Left kidney (tissue), 1 donor: ENCODE results near the gene ARFGEF3. TPM values are rescaled to one million over a fixed set of nuclear protein-coding genes. Genes with fewer than 3 reads are reported as not detected.

ENCODE experiments used
- polyA plus RNA-seq: library from polyadenylated mRNA; unstranded; fragments of 120-200 nt; gene quantifications from one replicate; pipeline ENCODE4 v1.2.1, GENCODE V29; 2013; ENCODE audit not compliant: insufficient read length

The ARFGEF3 gene
- polyA plus RNA-seq, 1 donor = 8.5 TPM

Other genes starting within 250 kb of the ARFGEF3 start
- 17.1 TPM for gene PERP, start 54.5 kb upstream of the ARFGEF3 start, polyA plus RNA-seq
- 0.13 TPM for gene PBOV1, start 56.6 kb downstream of the ARFGEF3 start, polyA plus RNA-seq
- gene SMIM28, start 216.0 kb downstream of the ARFGEF3 start, polyA plus RNA-seq = not detected
- gene HEBP2, start 242.3 kb downstream of the ARFGEF3 start, polyA plus RNA-seq = 58.4 TPM